Keratinocyte (primary cell): ENCODE data around the gene BCAS4. TPM values are rescaled to one million over a fixed set of nuclear protein-coding genes. Genes with fewer than 3 reads are reported as not detected.

Experiments
- DNase-seq: peaks from one replicate; pipeline ENCODE4 v3.0.0-alpha.2; 2011; ENCODE audit warnings: low read depth, missing footprints, low spot score
- FAIRE-seq: peaks from 2 replicates; lab custom pipeline; 2011; peaks lifted over from hg19 to GRCh38; lab: Jason Lieb, UNC
- H2AFZ ChIP-seq: 2 replicates; pipeline ENCODE4 v1.6.0; 2012; ENCODE audit warnings: low read length, control low read depth, inconsistent platforms; ENCODE audit not compliant: control insufficient read depth
- H3K27ac ChIP-seq: 2 replicates; pipeline ENCODE4 v1.5.1; 2011; ENCODE audit warnings: low read length; ENCODE audit not compliant: control insufficient read depth, insufficient read depth
- H3K27me3 ChIP-seq: 3 replicates; pipeline ENCODE4 v1.6.0; 2011; ENCODE audit warnings: low read length; ENCODE audit not compliant: control insufficient read depth, insufficient read depth; ENCODE audit errors: extremely low read depth
- H3K36me3 ChIP-seq, 2 experiments: 2 replicates in 1 of 2; 3 replicates in 1 of 2; pipeline ENCODE4 v1.5.1; 2011; ENCODE audit warnings: low read length in 2 of 2, mild to moderate bottlenecking in 1 of 2; ENCODE audit not compliant: control insufficient read depth in 2 of 2, insufficient read depth in 2 of 2; ENCODE audit errors: extremely low read depth in 1 of 2
- H3K4me1 ChIP-seq: 3 replicates; pipeline ENCODE4 v1.5.1; 2011; ENCODE audit warnings: low read length; ENCODE audit not compliant: control insufficient read depth, insufficient read depth; ENCODE audit errors: extremely low read depth
- H3K4me2 ChIP-seq: 3 replicates; pipeline ENCODE4 v1.6.0; 2011; ENCODE audit warnings: low read depth, low read length; ENCODE audit not compliant: control insufficient read depth, insufficient read depth; ENCODE audit errors: extremely low read depth
- H3K4me3 ChIP-seq, 3 experiments: fragments of 200-600 bp in 1 of 3; sonication (generic) in 1 of 3; 2 replicates in 2 of 3; 3 replicates in 1 of 3; pipeline ENCODE4 v1.5.1; 2011 to 2016; ENCODE audit warnings: low read length in 3 of 3, mild to moderate bottlenecking in 3 of 3, control low read depth in 2 of 3, inconsistent platforms in 1 of 3, low read depth in 1 of 3, mixed read lengths in 1 of 3, mixed run types in 1 of 3, moderate library complexity in 1 of 3; ENCODE audit not compliant: control insufficient read depth in 2 of 3, insufficient read depth in 2 of 3; ENCODE audit errors: extremely low read depth in 1 of 3
- H3K79me2 ChIP-seq: 2 replicates; pipeline ENCODE4 v1.6.0; 2012; ENCODE audit warnings: low read length; ENCODE audit not compliant: control insufficient read depth, insufficient read depth
- H3K9ac ChIP-seq: 3 replicates; pipeline ENCODE4 v1.6.0; 2011; ENCODE audit warnings: low read length; ENCODE audit not compliant: control insufficient read depth, insufficient read depth; ENCODE audit errors: extremely low read depth
- H3K9me1 ChIP-seq: 3 replicates; pipeline ENCODE4 v1.6.0; 2011; ENCODE audit warnings: low read length; ENCODE audit not compliant: control insufficient read depth, insufficient read depth; ENCODE audit errors: extremely low read depth
- H3K9me3 ChIP-seq: 2 replicates; pipeline ENCODE4 v1.5.1; 2012; ENCODE audit warnings: low read depth, low read length; ENCODE audit not compliant: control insufficient read depth
- H4K20me1 ChIP-seq: 3 replicates; pipeline ENCODE4 v1.6.0; 2011; ENCODE audit warnings: low read length; ENCODE audit not compliant: control insufficient read depth, insufficient read depth; ENCODE audit errors: extremely low read depth
- CTCF ChIP-seq, 3 experiments: IDR thresholded peaks in 1 of 3; conservative IDR thresholded peaks in 1 of 3; optimal IDR thresholded peaks in 1 of 3; 2 replicates in 2 of 3; 3 replicates in 1 of 3; pipeline versions ENCODE3 to v1.5.1; 2011; ENCODE audit warnings: low read length in 3 of 3, mild to moderate bottlenecking in 3 of 3, moderate library complexity in 2 of 3, control low read depth in 1 of 3, inconsistent platforms in 1 of 3; ENCODE audit not compliant: insufficient read depth in 2 of 3; ENCODE audit errors: extremely low read depth in 1 of 3
- EZH2 ChIP-seq: IDR thresholded peaks from one replicate; pipeline ENCODE4 v1.6.1; 2012; ENCODE audit warnings: inconsistent platforms, mild to moderate bottlenecking, low read length, moderate library complexity
- dilution Hi-C: fragments of 300-500 bp; cut with MboI; formaldehyde crosslinking; loops from one replicate; pipeline ENCODE4 v1.7.0; 2020; ENCODE audit warnings: low sequenced_read_pairs; ENCODE audit not compliant: extremely low pct_ligation_motif_present
- polyA minus RNA-seq, 3 experiments: library from RNA; depleted of rRNA, polyadenylated mRNA; stranded (reverse); fragments of >200 nt; gene quantifications; 1 replicate in 1 of 3; 2 replicates in 1 of 3; 3 replicates in 1 of 3; pipeline ENCODE4 v1.2.3, GENCODE V29; 2011
- polyA plus RNA-seq, 5 experiments: library from polyadenylated mRNA; depleted of rRNA in 3 of 5; stranded (reverse) in 3 of 5; stranded (forward) in 1 of 5; unstranded in 1 of 5; fragments of >200 nt; gene quantifications; 1 replicate in 1 of 5; 2 replicates in 3 of 5; 3 replicates in 1 of 5; pipeline versions ENCODE4 v1.2.1 to v1.2.3, GENCODE V29; 2011 to 2012; ENCODE audit warnings: missing spikeins in 2 of 5, low read depth in 1 of 5, low replicate concordance in 1 of 5

The BCAS4 gene
- polyA plus RNA-seq (13.8 to 23.1 TPM (median 19.0 TPM) in 3 replicates), polyA minus RNA-seq (4.0 to 9.0 TPM (median 8.4 TPM) in 3 replicates)
- polyA plus RNA-seq (2011; ENCODE audit: low read depth), result 1.3 TPM
- 9.0 and 22.6 TPM in 2 replicates for polyA plus RNA-seq (2011; cell fraction: cytosol; rRNA removed)
- polyA plus RNA-seq (2011; cell fraction: nucleus; rRNA removed), result 7.0 and 12.3 TPM in 2 replicates
- polyA plus RNA-seq (2012; ENCODE audit: low replicate concordance), result 6.9 and 15.7 TPM in 2 replicates
- polyA minus RNA-seq (2011; cell fraction: cytosol; rRNA and poly(A)+ RNA removed), result 8.2 TPM
- 3.8 and 8.4 TPM in 2 replicates for polyA minus RNA-seq (2011; cell fraction: nucleus; rRNA and poly(A)+ RNA removed)

- Histone ChIP-seq H4K20me1 (no peaks in the 10 kb centered on the region), H3K9ac (peak within 1 kb of the TSS; percentile 80), H3K27ac (peak within 1 kb of the TSS; percentile 52), H3K9me3 (no peaks in the 10 kb centered on the region), H3K79me2 (no peaks in the 10 kb centered on the region), H3K4me1 (peaks cover 21% of the 10 kb centered on the region), H2AFZ (peak within 1 kb of the TSS; percentile 86), H3K9me1 (no peaks in the 10 kb centered on the region), H3K36me3 (no peaks in the 10 kb centered on the region), H3K4me2 (peak within 1 kb of the TSS; percentile 91), H3K27me3 (no peaks in the 10 kb centered on the region), H3K4me3 (peak within 1 kb of the TSS; percentile 79 to 93 (median 86))
- dilution Hi-C loops, result no loop called here
- DNase-seq (peak; percentile 19), FAIRE-seq (no peak)
- TF ChIP-seq CTCF (optimal IDR thresholded peaks at IDR 0.05 in 1 of 3, IDR thresholded peaks at IDR 0.05 in 1 of 3, conservative IDR thresholded peaks at IDR 0.05 in 1 of 3; ENCODE audit: extremely low read depth in 1 of 3, insufficient read depth in 2 of 3, low read length in 3 of 3), result peak; percentile 71 to 85 (median 73)
- no peak for TF ChIP-seq EZH2
These were observed at the start of gene BCAS4 for GRCh38 chr20:50794846-50795634. TSS of gene BCAS4 (plus strand) at chr20:50795061. CDS start at chr20:50795084, 23 bp downstream.

- H3K9me3 ChIP-seq, result no peaks in the 10 kb centered on the region
- H3K36me3 ChIP-seq, result peaks cover 8 to 18% of the 10 kb centered on the region in 2 experiments
- H3K4me1 ChIP-seq, result peaks cover 32% of the 10 kb centered on the region
- no peak overlapping the region for H2AFZ ChIP-seq
- TF ChIP-seq EZH2, result no peak
- no peak for TF ChIP-seq CTCF (optimal IDR thresholded peaks at IDR 0.05 in 1 of 3, IDR thresholded peaks at IDR 0.05 in 1 of 3, conservative IDR thresholded peaks at IDR 0.05 in 1 of 3; ENCODE audit: extremely low read depth in 1 of 3, insufficient read depth in 2 of 3, low read length in 3 of 3)
- dilution Hi-C loops, result no loop called here
- no peak overlapping the region for H3K4me3 ChIP-seq
- no peaks in the 10 kb centered on the region for H3K27me3 ChIP-seq
- no peak for FAIRE-seq
- no peak overlapping the region for H3K4me2 ChIP-seq
- H3K9ac ChIP-seq, result no peak overlapping the region
- H3K27ac ChIP-seq, result peak overlapping the region; percentile 3
- peaks cover 26% of the 10 kb centered on the region for H3K79me2 ChIP-seq
- no peaks in the 10 kb centered on the region for H4K20me1 ChIP-seq
- no peak for DNase-seq
- no peaks in the 10 kb centered on the region for H3K9me1 ChIP-seq
These were observed 49.2 kb upstream of the BCAS4 start for GRCh38 chr20:50745634-50746137.
